ENCODE results near the gene NEK9.

NEK9 gene

GRCh38 chr14:75041613-75042012, 85.2 kb downstream of the NEK9 start:
- TF ChIP-seq, protein P1, sequence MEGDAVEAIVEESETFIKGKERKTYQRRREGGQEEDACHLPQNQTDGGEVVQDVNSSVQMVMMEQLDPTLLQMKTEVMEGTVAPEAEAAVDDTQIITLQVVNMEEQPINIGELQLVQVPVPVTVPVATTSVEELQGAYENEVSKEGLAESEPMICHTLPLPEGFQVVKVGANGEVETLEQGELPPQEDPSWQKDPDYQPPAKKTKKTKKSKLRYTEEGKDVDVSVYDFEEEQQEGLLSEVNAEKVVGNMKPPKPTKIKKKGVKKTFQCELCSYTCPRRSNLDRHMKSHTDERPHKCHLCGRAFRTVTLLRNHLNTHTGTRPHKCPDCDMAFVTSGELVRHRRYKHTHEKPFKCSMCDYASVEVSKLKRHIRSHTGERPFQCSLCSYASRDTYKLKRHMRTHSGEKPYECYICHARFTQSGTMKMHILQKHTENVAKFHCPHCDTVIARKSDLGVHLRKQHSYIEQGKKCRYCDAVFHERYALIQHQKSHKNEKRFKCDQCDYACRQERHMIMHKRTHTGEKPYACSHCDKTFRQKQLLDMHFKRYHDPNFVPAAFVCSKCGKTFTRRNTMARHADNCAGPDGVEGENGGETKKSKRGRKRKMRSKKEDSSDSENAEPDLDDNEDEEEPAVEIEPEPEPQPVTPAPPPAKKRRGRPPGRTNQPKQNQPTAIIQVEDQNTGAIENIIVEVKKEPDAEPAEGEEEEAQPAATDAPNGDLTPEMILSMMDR (IDR thresholded peaks at IDR 0.05; ENCODE audit: poor library complexity, severe bottlenecking): no peak
- no peak overlapping the region for H3K4me3 ChIP-seq (ENCODE audit: severe bottlenecking)
- peaks cover 51% of the 10 kb centered on the region for H3K36me3 ChIP-seq (ENCODE audit: low read depth)
- ATAC-seq (ENCODE audit: low read depth) (peak; percentile 81), DNase-seq (ENCODE audit: low spot score) (no peak)
- no peaks in the 10 kb centered on the region for H3K9me3 ChIP-seq (ENCODE audit: severe bottlenecking)
- no peaks in the 10 kb centered on the region for H3K27me3 ChIP-seq (ENCODE audit: insufficient read depth, poor library complexity, severe bottlenecking)
- H3K27ac ChIP-seq (ENCODE audit: poor library complexity, severe bottlenecking): peak overlapping the region; percentile 57
- peaks cover 20% of the 10 kb centered on the region for H3K4me1 ChIP-seq (ENCODE audit: insufficient read depth, poor library complexity, severe bottlenecking)

DNA sequence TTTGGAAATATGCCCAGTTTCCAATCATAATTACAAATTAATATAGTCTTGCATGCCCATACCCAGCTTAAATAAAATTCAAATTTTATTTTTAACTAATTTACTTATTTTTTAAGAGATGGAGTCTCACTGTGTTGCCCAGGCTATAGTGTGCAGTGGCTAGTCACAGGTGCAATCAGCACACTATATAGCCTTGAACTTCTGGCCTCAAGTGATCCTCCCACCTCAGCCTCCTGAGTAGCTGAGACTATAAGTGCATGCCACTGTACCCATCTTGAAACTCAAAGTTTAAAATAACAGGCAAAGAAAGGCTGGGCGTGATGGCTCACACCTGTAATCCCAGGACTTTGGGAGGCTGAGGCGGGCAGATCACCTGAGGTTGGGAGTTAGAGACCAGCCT, 85.9 kb downstream of the NEK9 start:
- TF ChIP-seq, protein P1 (IDR thresholded peaks at IDR 0.05; ENCODE audit: poor library complexity, severe bottlenecking): no peak
- H3K4me1 ChIP-seq (ENCODE audit: insufficient read depth, poor library complexity, severe bottlenecking): peaks cover 20% of the 10 kb centered on the region
- H3K36me3 ChIP-seq (ENCODE audit: low read depth): peaks cover 51% of the 10 kb centered on the region
- H3K27me3 ChIP-seq (ENCODE audit: insufficient read depth, poor library complexity, severe bottlenecking): no peaks in the 10 kb centered on the region
- DNase-seq (ENCODE audit: low spot score) (no peak), ATAC-seq (ENCODE audit: low read depth) (no peak)
- H3K4me3 ChIP-seq (ENCODE audit: severe bottlenecking): no peak overlapping the region
- H3K9me3 ChIP-seq (ENCODE audit: severe bottlenecking): no peaks in the 10 kb centered on the region
- peak overlapping the region; percentile 57 for H3K27ac ChIP-seq (ENCODE audit: poor library complexity, severe bottlenecking)

DNA sequence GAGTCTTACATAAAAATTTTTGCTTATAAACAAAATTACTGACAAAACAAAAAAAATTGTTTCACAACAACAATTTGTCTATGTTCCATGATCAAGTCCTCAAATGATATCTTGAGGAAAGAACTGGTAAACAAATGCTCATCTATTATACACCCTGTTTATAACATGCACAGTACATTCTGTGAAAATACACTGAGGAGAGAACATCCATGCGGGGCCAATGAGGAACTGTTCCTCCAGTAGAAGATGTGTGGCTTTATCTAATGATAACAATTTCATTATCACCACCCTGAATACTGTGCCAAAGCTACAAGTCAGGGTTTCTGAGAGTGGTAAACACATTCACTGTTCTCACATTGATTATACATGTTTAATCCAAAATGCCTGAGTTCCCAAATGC, 86.3 kb downstream of the NEK9 start:
- Histone ChIP-seq H3K27ac (ENCODE audit: poor library complexity, severe bottlenecking) (no peak overlapping the region), H3K9me3 (ENCODE audit: severe bottlenecking) (no peaks in the 10 kb centered on the region), H3K4me3 (ENCODE audit: severe bottlenecking) (no peak overlapping the region), H3K27me3 (ENCODE audit: insufficient read depth, poor library complexity, severe bottlenecking) (no peaks in the 10 kb centered on the region), H3K36me3 (ENCODE audit: low read depth) (peaks cover 51% of the 10 kb centered on the region), H3K4me1 (ENCODE audit: insufficient read depth, poor library complexity, severe bottlenecking) (peaks cover 20% of the 10 kb centered on the region)
- DNase-seq (ENCODE audit: low spot score) (no peak), ATAC-seq (ENCODE audit: low read depth) (no peak)
- TF ChIP-seq, protein P1 (IDR thresholded peaks at IDR 0.05; ENCODE audit: poor library complexity, severe bottlenecking): no peak

- no peak overlapping the region for H3K27ac ChIP-seq (ENCODE audit: poor library complexity, severe bottlenecking)
- ATAC-seq (ENCODE audit: low read depth): no peak
- no peak for DNase-seq (ENCODE audit: low spot score)
- TF ChIP-seq, protein P1 (IDR thresholded peaks at IDR 0.05; ENCODE audit: poor library complexity, severe bottlenecking): no peak
- H3K27me3 ChIP-seq (ENCODE audit: insufficient read depth, poor library complexity, severe bottlenecking): no peaks in the 10 kb centered on the region
- H3K4me1 ChIP-seq (ENCODE audit: insufficient read depth, poor library complexity, severe bottlenecking): no peaks in the 10 kb centered on the region
- H3K4me3 ChIP-seq (ENCODE audit: severe bottlenecking): no peak overlapping the region
- H3K36me3 ChIP-seq (ENCODE audit: low read depth): peaks cover 54% of the 10 kb centered on the region
- no peaks in the 10 kb centered on the region for H3K9me3 ChIP-seq (ENCODE audit: severe bottlenecking)
Measured at GRCh38 chr14:75032939-75033338, 93.9 kb downstream of the NEK9 start.

GRCh38 chr14:75030147-75030546, 96.7 kb downstream of the NEK9 start:
- H3K4me1 ChIP-seq (ENCODE audit: insufficient read depth, poor library complexity, severe bottlenecking): no peaks in the 10 kb centered on the region
- ATAC-seq (ENCODE audit: low read depth): no peak

More at GRCh38 chr14:75030147-75030546, 96.7 kb downstream of the NEK9 start:
- DNase-seq (ENCODE audit: low spot score): no peak
- H3K36me3 ChIP-seq (ENCODE audit: low read depth): peaks cover 56% of the 10 kb centered on the region
- H3K27ac ChIP-seq (ENCODE audit: poor library complexity, severe bottlenecking): no peak overlapping the region
- TF ChIP-seq, protein P1 (IDR thresholded peaks at IDR 0.05; ENCODE audit: poor library complexity, severe bottlenecking): no peak
- H3K4me3 ChIP-seq (ENCODE audit: severe bottlenecking): no peak overlapping the region
- no peaks in the 10 kb centered on the region for H3K27me3 ChIP-seq (ENCODE audit: insufficient read depth, poor library complexity, severe bottlenecking)
- no peaks in the 10 kb centered on the region for H3K9me3 ChIP-seq (ENCODE audit: severe bottlenecking)

Measured in RWPE2 (cell line).